Stimulated activated CD8-positive, alpha-beta memory T cell treated with anti-CD3 and anti-CD28 coated beads, Interleukin-12 subunit alpha, Interleukin-12 subunit beta, amount 100 ng/mL, for 24 hours (primary cell): ENCODE results near the gene MBNL3.
A peak's percentile ranks its signal among the peaks of the same experiment; 100 is the strongest.

Experiments
- DNase-seq: peaks from one replicate; pipeline ENCODE4 v3.0.0-alpha.2; 2020; ENCODE audit errors: extremely low read depth

MBNL3 gene

DNA sequence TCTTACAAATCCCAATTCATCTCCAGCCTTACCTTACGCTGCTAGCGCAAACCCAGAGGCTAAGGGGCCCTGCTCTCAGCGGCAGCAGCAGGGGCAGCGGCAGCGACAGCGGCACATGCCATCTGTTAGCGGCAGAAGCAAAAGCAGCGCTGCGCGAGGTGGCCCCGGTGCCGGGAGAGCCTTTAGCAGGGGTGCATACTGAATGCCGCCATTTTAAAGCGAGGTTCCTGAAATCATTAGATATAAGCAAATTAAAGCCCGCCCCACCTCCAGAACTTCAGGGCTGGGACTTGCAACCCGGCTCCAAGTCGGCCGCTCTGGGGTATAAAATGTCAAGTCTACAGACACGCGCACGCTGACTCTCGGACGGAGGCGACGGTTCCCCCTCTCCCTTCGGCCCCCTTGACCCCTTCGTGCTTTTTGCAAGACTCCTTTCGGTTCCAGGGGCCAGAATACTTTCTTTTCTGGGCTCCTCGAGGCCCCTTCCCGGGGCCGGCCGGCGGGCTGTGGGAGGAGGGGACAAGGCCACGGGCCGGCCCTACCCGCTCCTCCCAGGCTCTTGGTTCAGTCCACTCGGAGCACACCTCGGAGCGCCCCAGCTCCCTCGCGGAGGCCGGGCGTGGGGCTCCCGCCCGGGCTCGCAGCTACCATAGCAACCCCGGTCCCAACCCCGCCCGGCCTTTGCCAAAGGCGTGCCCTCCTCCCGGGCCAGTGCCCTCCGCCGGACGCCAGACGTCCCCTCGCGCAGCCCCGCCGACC lies at the start of gene MBNL3:
TSS of gene MBNL3 (minus strand) at position 220 of the 759 bp plus-strand sequence. CDS start 49,427 bp downstream, outside the sequence.
- peak; percentile 16 for DNase-seq

GRCh38 chrX:132533409-132533808 lies 44.6 kb upstream of the MBNL3 start:
- DNase-seq, result no peak

DNA sequence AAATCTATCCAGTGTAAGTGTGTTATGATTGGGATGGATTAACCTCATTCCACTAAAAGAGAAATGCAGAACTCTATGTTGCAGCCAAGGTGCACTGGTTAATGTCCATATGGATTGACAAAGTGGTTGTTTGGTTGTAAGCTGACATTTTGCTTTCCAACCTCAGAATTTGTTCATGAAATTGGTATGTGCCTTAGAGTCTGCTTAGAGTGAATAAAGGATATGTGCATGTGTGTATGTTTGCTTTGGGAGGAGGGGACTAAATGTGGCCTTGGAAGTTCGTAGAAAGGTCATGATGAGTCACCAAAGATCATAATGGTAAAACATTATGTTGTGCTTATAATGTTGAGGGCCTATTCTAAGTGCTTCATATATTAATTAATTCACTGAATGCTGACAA lies 44.1 kb upstream of the MBNL3 start:
- no peak for DNase-seq

- no peak for DNase-seq
Measured at GRCh38 chrX:132532097-132532496, 43.3 kb upstream of the MBNL3 start.

- no peak for DNase-seq
Measured at GRCh38 chrX:132520792-132521191, 32.0 kb upstream of the MBNL3 start.

DNA sequence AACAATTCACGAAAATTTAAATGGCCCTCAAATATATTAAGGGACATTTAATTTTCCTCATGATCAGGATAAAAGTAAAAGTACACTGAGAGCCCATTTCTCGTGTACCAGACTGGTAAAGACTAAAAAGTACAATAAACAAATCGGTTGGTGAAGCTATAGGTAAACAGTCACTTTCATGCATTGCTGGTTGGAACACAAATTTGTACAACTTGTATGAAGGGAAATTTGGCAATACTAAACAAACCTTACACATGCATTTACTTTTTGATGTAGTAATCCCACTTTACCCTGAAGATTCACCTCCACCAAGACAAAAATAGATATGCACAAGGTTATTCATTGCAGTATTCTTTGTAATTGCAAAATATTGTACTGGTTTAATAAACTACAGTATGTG lies 31.4 kb upstream of the MBNL3 start:
- DNase-seq, result no peak

- no peak for DNase-seq
Measured at GRCh38 chrX:132518401-132518800, 29.6 kb upstream of the MBNL3 start.

DNA sequence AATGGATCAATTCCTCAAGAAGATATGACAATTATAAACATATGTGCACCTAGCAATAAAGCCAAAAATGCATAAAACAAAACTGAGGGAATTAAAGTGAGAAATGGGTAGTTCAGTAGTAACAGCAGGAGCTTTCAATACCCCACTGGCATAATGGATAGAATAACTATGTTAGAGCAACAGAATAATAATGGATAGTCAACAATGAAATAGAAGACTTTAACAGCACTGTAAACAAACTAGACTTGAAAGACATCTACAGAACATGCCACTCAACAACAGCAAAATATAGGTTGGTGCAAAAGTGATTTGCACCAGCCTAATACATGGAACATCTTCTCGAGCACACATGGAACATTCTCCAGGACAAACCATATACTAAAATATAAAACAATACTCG lies 20.0 kb upstream of the MBNL3 start:
- DNase-seq, result no peak

DNA sequence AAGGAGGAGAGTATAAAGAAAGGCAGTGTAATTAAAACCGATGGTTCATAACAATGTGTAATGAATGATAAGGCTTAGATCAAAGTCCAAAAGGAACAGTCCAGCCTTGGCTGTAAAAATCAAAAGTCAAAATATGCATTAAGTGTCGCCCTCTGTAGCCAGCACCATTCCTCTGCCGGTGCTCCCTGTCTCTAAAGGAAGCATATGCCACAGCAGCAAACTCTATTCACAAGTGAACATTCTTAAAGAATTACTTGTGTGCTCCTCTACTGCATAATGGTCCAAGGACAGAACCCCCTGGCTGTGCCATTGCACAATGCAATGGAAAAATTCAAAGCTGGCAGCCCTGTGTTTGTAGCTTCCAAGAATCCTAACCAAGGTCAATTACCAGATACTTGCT lies 16.3 kb upstream of the MBNL3 start:
- DNase-seq, result no peak

- DNase-seq, result no peak
Measured at GRCh38 chrX:132504417-132504816, 15.6 kb upstream of the MBNL3 start.

- DNase-seq, result no peak
Measured at GRCh38 chrX:132501606-132502005, 12.8 kb upstream of the MBNL3 start.

DNA sequence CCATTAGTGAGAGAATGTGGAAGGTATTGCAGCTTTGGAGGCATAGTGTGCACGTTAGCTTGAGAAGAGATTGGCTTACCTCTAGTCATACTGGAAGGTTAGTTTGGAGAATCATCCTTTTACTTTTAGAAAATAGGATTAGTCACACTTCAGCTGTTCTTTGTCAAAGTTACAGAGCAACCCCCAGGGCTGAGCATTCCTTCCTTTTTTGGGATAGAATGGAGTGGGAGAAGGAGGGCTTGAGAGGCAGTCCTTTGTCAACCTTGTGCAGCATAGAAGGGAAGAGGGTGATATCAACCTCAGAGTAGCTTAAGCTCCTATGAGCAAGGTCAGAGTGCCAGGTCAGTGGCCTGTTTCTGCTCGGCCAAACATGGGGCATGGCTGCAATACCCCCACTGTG lies 8.6 kb upstream of the MBNL3 start:
- no peak for DNase-seq

GRCh38 chrX:132493095-132493494 lies 4.3 kb upstream of the MBNL3 start:
- no peak for DNase-seq

GRCh38 chrX:132491191-132491590 lies 2.4 kb upstream of the MBNL3 start:
- DNase-seq, result no peak

DNA sequence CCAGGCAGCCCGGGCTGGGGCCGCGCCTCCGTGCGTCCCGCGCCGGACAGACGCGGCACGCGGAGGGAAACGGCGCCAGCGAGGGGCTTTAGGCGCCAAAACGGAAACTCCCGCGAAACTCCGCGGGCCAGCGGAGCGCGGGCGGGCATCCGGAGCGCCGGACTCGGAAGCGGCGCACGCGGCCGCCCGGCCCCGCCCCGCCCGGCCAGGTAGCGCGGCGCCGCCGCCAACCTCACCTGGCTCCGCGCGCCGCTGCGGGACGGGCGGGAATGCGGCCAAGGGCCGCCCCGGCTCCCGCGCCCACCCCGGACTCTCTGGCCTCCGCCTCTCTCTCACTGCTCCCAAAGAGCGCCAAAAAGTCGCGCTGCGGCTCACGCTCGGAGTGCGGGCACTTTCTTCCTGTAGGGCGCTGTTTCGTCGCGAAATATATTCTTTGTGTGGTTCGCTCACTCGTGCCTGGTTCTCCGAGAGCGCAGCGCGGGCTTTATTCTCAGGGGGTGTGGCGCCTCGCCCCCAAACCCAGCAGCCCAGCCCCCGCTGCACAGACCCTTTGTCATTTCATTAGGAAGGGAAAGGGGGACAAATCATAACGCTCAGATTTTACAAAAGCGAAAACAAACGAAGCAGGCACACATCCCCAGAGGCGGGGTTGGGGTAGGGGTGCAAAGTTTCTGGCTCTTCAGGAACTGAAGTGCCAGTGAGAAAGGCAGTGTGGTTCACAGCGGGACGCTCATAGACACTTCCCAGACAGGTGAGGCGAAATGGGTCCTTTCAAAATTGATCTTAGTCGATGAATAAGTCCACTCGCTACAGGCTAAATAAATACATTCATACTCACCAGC lies 961 bp upstream of the MBNL3 start:
- DNase-seq, result no peak

- DNase-seq, result no peak
Measured at GRCh38 chrX:132488180-132488705, 595 bp downstream of the MBNL3 start.

- DNase-seq, result no peak
Measured at GRCh38 chrX:132486599-132487178, 2.1 kb downstream of the MBNL3 start.

- DNase-seq, result no peak
Measured at GRCh38 chrX:132483951-132484350, 4.9 kb downstream of the MBNL3 start.

- DNase-seq, result no peak
Measured at GRCh38 chrX:132483488-132483887, 5.3 kb downstream of the MBNL3 start.

DNA sequence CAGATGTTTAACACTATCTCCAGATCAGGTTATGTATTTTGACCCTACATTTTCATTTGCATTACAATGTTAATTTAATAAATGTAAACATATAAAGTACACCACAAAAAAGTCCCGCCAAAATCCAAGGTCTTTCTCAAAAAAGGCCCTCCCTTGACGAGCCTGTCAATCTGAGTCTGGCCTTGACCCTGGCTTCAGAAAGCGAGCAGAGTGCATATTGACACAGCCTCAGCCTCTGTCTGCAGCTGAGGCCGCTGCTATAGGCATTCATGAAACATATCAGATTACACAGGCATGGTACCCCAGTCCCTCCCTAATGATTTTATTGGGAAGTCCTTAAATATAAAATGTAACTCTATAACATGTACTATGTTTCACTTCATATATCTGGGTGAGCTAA lies 6.2 kb downstream of the MBNL3 start:
- DNase-seq, result no peak

DNA sequence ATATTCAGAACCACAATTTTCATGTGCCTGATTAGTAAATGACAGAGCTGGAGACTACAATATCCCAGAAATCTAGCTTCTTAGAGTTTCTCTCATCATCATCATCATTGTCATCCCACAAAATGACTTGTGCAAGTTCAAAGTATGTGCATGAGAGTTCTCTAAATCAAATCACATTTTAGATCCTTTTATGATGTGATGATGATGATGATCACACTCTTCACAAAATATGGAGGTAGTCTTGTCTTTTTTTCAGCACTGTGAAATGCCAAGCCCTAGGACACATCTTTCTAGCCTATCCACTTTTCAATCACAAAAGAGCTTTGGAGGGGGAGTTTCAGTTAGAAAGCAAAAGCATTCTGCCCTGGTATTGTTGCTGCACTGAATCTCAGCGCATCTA lies 7.4 kb downstream of the MBNL3 start:
- no peak for DNase-seq

GRCh38 chrX:132480581-132481203 lies 8.1 kb downstream of the MBNL3 start:
- DNase-seq, result no peak
